ENCODE data around the gene SMURF1. TPM values are rescaled to one million over a fixed set of nuclear protein-coding genes. Genes with fewer than 3 reads are reported as not detected.

SMURF1 gene
- total RNA-seq, 1 experiment from 2014 or later: 30.2 TPM

GRCh38 chr7:99173787-99174186 is 29.9 kb upstream of the SMURF1 start:
- Histone ChIP-seq H3F3A (ENCODE audit: low read length, unreplicated experiment) (no peaks in the 10 kb centered on the region), H3K9me2 (replicated peaks; ENCODE audit: low read length) (no peaks in the 10 kb centered on the region), H3K79me2 (ENCODE audit: low read length) (no peaks in the 10 kb centered on the region), H4K20me1 (ENCODE audit: low read length) (no peaks in the 10 kb centered on the region), H2AFZ (ENCODE audit: low read length) (no peak overlapping the region), H3K9ac (ENCODE audit: low read length) (no peak overlapping the region), H3K9me3 (ENCODE audit: low read length) (no peaks in the 10 kb centered on the region), H3K27me3 (ENCODE audit: low read length) (no peaks in the 10 kb centered on the region), H3K4me2 (ENCODE audit: low read length) (no peak overlapping the region), H3K4me3 (ENCODE audit: low read length) (no peak overlapping the region), H3K4me1 (ENCODE audit: insufficient read depth, low read length) (no peaks in the 10 kb centered on the region), H3K27ac (ENCODE audit: low read length) (no peak overlapping the region), H3K36me3 (ENCODE audit: low read depth, low read length) (no peaks in the 10 kb centered on the region)
- BruUV-seq (replicated peaks): no TSS peak
- intact Hi-C loops (cut with micrococcal nuclease): no loop called here
- POLR2A ChIA-PET (ENCODE audit: unreplicated experiment): interaction anchor here (0.6 kb wide), 1 partner anchor 927 kb away, joined by 3 read pairs; no protein-coding TSS in a partner anchor
- CTCF ChIA-PET: no interaction called here
- ATAC-seq (no peak), DNase-seq (no peak)
- TF ChIP-seq EZH2 (IDR thresholded peaks at IDR 0.05; ENCODE audit: low read length, unreplicated experiment) (no peak), EZH2phosphoT487 (IDR thresholded peaks at IDR 0.05; ENCODE audit: borderline replicate concordance, low read length) (no peak)
- TF ChIP-seq, protein P1, sequence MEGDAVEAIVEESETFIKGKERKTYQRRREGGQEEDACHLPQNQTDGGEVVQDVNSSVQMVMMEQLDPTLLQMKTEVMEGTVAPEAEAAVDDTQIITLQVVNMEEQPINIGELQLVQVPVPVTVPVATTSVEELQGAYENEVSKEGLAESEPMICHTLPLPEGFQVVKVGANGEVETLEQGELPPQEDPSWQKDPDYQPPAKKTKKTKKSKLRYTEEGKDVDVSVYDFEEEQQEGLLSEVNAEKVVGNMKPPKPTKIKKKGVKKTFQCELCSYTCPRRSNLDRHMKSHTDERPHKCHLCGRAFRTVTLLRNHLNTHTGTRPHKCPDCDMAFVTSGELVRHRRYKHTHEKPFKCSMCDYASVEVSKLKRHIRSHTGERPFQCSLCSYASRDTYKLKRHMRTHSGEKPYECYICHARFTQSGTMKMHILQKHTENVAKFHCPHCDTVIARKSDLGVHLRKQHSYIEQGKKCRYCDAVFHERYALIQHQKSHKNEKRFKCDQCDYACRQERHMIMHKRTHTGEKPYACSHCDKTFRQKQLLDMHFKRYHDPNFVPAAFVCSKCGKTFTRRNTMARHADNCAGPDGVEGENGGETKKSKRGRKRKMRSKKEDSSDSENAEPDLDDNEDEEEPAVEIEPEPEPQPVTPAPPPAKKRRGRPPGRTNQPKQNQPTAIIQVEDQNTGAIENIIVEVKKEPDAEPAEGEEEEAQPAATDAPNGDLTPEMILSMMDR (conservative IDR thresholded peaks at IDR 0.05; ENCODE audit: low read depth, low read length): no peak

- Histone ChIP-seq H3K4me3 (ENCODE audit: low read length) (no peak overlapping the region), H3K79me2 (ENCODE audit: low read length) (no peaks in the 10 kb centered on the region), H3K9ac (ENCODE audit: low read length) (no peak overlapping the region), H3K9me2 (replicated peaks; ENCODE audit: low read length) (no peaks in the 10 kb centered on the region), H3K9me3 (ENCODE audit: low read length) (no peaks in the 10 kb centered on the region), H3K27me3 (ENCODE audit: low read length) (no peaks in the 10 kb centered on the region), H3K27ac (ENCODE audit: low read length) (no peak overlapping the region), H3K36me3 (ENCODE audit: low read depth, low read length) (no peaks in the 10 kb centered on the region), H2AFZ (ENCODE audit: low read length) (no peak overlapping the region), H4K20me1 (ENCODE audit: low read length) (no peaks in the 10 kb centered on the region), H3F3A (ENCODE audit: low read length, unreplicated experiment) (no peaks in the 10 kb centered on the region), H3K4me1 (ENCODE audit: insufficient read depth, low read length) (no peaks in the 10 kb centered on the region), H3K4me2 (ENCODE audit: low read length) (no peak overlapping the region)
- ATAC-seq (no peak), DNase-seq (no peak)
- ChIA-PET CTCF (no interaction called here), POLR2A (ENCODE audit: unreplicated experiment) (no interaction called here)
- no peak for TF ChIP-seq EZH2phosphoT487 (IDR thresholded peaks at IDR 0.05; ENCODE audit: borderline replicate concordance, low read length)
- TF ChIP-seq EZH2 (IDR thresholded peaks at IDR 0.05; ENCODE audit: low read length, unreplicated experiment): no peak
- TF ChIP-seq, protein P1 (conservative IDR thresholded peaks at IDR 0.05; ENCODE audit: low read depth, low read length): no peak
- no TSS peak for BruUV-seq (replicated peaks)
- intact Hi-C loops (cut with micrococcal nuclease): no loop called here
Observed at GRCh38 chr7:99171731-99172130, 27.8 kb upstream of the SMURF1 start.

- Histone ChIP-seq H3F3A (ENCODE audit: low read length, unreplicated experiment) (no peaks in the 10 kb centered on the region), H3K79me2 (ENCODE audit: low read length) (no peaks in the 10 kb centered on the region), H3K9me3 (ENCODE audit: low read length) (no peaks in the 10 kb centered on the region), H3K9ac (ENCODE audit: low read length) (no peak overlapping the region), H3K4me2 (ENCODE audit: low read length) (no peak overlapping the region), H2AFZ (ENCODE audit: low read length) (no peak overlapping the region), H3K9me2 (replicated peaks; ENCODE audit: low read length) (no peaks in the 10 kb centered on the region), H3K4me3 (ENCODE audit: low read length) (no peak overlapping the region), H3K27me3 (ENCODE audit: low read length) (no peaks in the 10 kb centered on the region), H3K4me1 (ENCODE audit: insufficient read depth, low read length) (no peaks in the 10 kb centered on the region), H3K36me3 (ENCODE audit: low read depth, low read length) (no peaks in the 10 kb centered on the region), H3K27ac (ENCODE audit: low read length) (no peak overlapping the region), H4K20me1 (ENCODE audit: low read length) (no peaks in the 10 kb centered on the region)
- ChIA-PET CTCF (no interaction called here), POLR2A (ENCODE audit: unreplicated experiment) (no interaction called here)
- ATAC-seq (no peak), DNase-seq (no peak)
- no TSS peak for BruUV-seq (replicated peaks)
- intact Hi-C loops (cut with micrococcal nuclease): no loop called here
- no peak for TF ChIP-seq EZH2 (IDR thresholded peaks at IDR 0.05; ENCODE audit: low read length, unreplicated experiment)
- no peak for TF ChIP-seq EZH2phosphoT487 (IDR thresholded peaks at IDR 0.05; ENCODE audit: borderline replicate concordance, low read length)
- TF ChIP-seq, protein P1 (conservative IDR thresholded peaks at IDR 0.05; ENCODE audit: low read depth, low read length): no peak
Observed at GRCh38 chr7:99170730-99171074, 26.8 kb upstream of the SMURF1 start.

Data from PC-3 (cell line).